PC-3 (cell line): ENCODE data around the gene GJA3. TPM values are rescaled to one million over a fixed set of nuclear protein-coding genes. Genes with fewer than 3 reads are reported as not detected.

Experiments
- ATAC-seq: fragments of 200-7000 bp; cut with Tn5 transposase; 2 replicates; pipeline ENCODE4 v1.9.1; 2020; ENCODE audit warnings: mild to moderate bottlenecking, moderate library complexity
- BruUV-seq: library from RNA; stranded (reverse); fragments of 400-500 nt; replicated peaks from 2 replicates; lab custom pipeline; 2021; lab: Mats Ljungman, UMichigan
- CTCF ChIA-PET: fragments of 300-600 bp; sonication (Branson Sonifier 250); formaldehyde crosslinking; loops from one replicate; lab custom pipeline; 2022; ENCODE audit warnings: antibody characterized with exemption; lab: Charles Lee
- POLR2A ChIA-PET: fragments of 300-600 bp; sonication (Branson Sonifier 250); formaldehyde crosslinking; loops from one replicate; lab custom pipeline; 2022; ENCODE audit warnings: antibody characterized with exemption; ENCODE audit not compliant: unreplicated experiment; lab: Charles Lee
- DNase-seq: peaks from one replicate; pipeline ENCODE4 v3.0.0-alpha.2; 2015
- H2AFZ ChIP-seq: fragments of 300-600 bp; sonication (generic); 2 replicates; pipeline ENCODE4 v1.6.0; 2016; ENCODE audit warnings: antibody characterized with exemption, low read length
- H3F3A ChIP-seq: fragments of 300-600 bp; sonication (generic); one replicate; pipeline ENCODE4 v1.6.0; 2017; ENCODE audit warnings: antibody characterized with exemption, low read length, control low read depth, mild to moderate bottlenecking; ENCODE audit not compliant: unreplicated experiment
- H3K27ac ChIP-seq: fragments of 300-600 bp; sonication (generic); 2 replicates; pipeline ENCODE4 v1.5.1; 2016; ENCODE audit warnings: mild to moderate bottlenecking, low read length
- H3K27me3 ChIP-seq: fragments of 300-600 bp; sonication (generic); 2 replicates; pipeline ENCODE4 v1.6.1; 2016; ENCODE audit warnings: low read length, mixed read lengths
- H3K36me3 ChIP-seq: fragments of 300-600 bp; sonication (generic); 2 replicates; pipeline ENCODE4 v1.6.1; 2016; ENCODE audit warnings: low read depth, mixed run types, low read length, mixed read lengths
- H3K4me1 ChIP-seq: fragments of 300-600 bp; sonication (generic); 2 replicates; pipeline ENCODE4 v1.5.1; 2016; ENCODE audit warnings: low read length; ENCODE audit not compliant: insufficient read depth
- H3K4me2 ChIP-seq: fragments of 300-600 bp; sonication (generic); 2 replicates; pipeline ENCODE4 v1.6.0; 2016; ENCODE audit warnings: low read length
- H3K4me3 ChIP-seq: fragments of 300-600 bp; sonication (generic); 2 replicates; pipeline ENCODE4 v1.5.1; 2016; ENCODE audit warnings: mild to moderate bottlenecking, low read length, mixed read lengths
- H3K79me2 ChIP-seq: fragments of 300-600 bp; sonication (generic); 2 replicates; pipeline ENCODE4 v1.6.1; 2017; ENCODE audit warnings: low read length, mixed read lengths
- H3K9ac ChIP-seq: fragments of 300-600 bp; sonication (generic); 2 replicates; pipeline ENCODE4 v1.6.0; 2016; ENCODE audit warnings: mild to moderate bottlenecking, low read length
- H3K9me2 ChIP-seq: fragments of 300-600 bp; sonication (generic); replicated peaks from 2 replicates; pipeline ENCODE4 v1.6.1; 2016; ENCODE audit warnings: mixed run types, low read length, mixed read lengths
- H3K9me3 ChIP-seq: fragments of 300-600 bp; sonication (generic); 2 replicates; pipeline ENCODE4 v1.6.1; 2016; ENCODE audit warnings: low read length, mixed read lengths
- H4K20me1 ChIP-seq: fragments of 300-600 bp; sonication (generic); 2 replicates; pipeline ENCODE4 v1.6.1; 2016; ENCODE audit warnings: low read length, mixed read lengths
- CTCF ChIP-seq: fragments of 300-600 bp; sonication (generic); conservative IDR thresholded peaks from 2 replicates; pipeline ENCODE4 v1.5.1; 2017; ENCODE audit warnings: antibody characterized with exemption, low read depth, mild to moderate bottlenecking, low read length
- EZH2 ChIP-seq: fragments of 300-600 bp; sonication (generic); IDR thresholded peaks from one replicate; pipeline ENCODE4 v1.6.1; 2017; ENCODE audit warnings: antibody characterized with exemption, mild to moderate bottlenecking, low read length; ENCODE audit not compliant: unreplicated experiment
- EZH2phosphoT487 ChIP-seq: fragments of 300-600 bp; sonication (generic); IDR thresholded peaks from 2 replicates; pipeline ENCODE4 v1.6.1; 2018; ENCODE audit warnings: mild to moderate bottlenecking, antibody characterized with exemption, low read length, borderline replicate concordance
- intact Hi-C: fragments of 100-400 bp; cut with micrococcal nuclease; formaldehyde crosslinking; loops from 2 replicates; pipeline ENCODE4 v1.9.0; 2023
- total RNA-seq: library from RNA; depleted of rRNA; stranded (reverse); fragments of >200 nt; gene quantifications from 2 replicates; pipeline ENCODE4 v1.2.3, GENCODE V29; 2014

The GJA3 gene
- total RNA-seq, 1 experiment from 2014 or later, result 0.55 TPM

- ChIA-PET CTCF (interaction anchor here (0.6 to 1.0 kb wide), 2 partner anchors 18 to 30 kb away, joined by 3 to 4 read pairs; no protein-coding TSS in a partner anchor), POLR2A (interaction anchor here (0.6 to 0.7 kb wide), 2 partner anchors 9 to 12 kb away, joined by 4 read pairs; no protein-coding TSS in a partner anchor)
- H3K4me3 ChIP-seq, result peak overlapping the region; percentile 77
- H4K20me1 ChIP-seq, result no peaks in the 10 kb centered on the region
- intact Hi-C loops, result no loop called here
- H3F3A ChIP-seq, result no peaks in the 10 kb centered on the region
- peak overlapping the region; percentile 93 for H3K4me2 ChIP-seq
- no peaks in the 10 kb centered on the region for H3K36me3 ChIP-seq
- TF ChIP-seq EZH2, result no peak
- ATAC-seq (no peak), DNase-seq (no peak)
- BruUV-seq, result no TSS peak
- no peak overlapping the region for H3K27ac ChIP-seq
- no peaks in the 10 kb centered on the region for H3K9me3 ChIP-seq
- no peaks in the 10 kb centered on the region for H3K27me3 ChIP-seq
- peak overlapping the region; percentile 91 for H2AFZ ChIP-seq
- H3K9ac ChIP-seq, result peak overlapping the region; percentile 83; the same call in 1 of the 2 replicates
- H3K9me2 ChIP-seq, result no peaks in the 10 kb centered on the region
- peaks cover 17% of the 10 kb centered on the region for H3K4me1 ChIP-seq
- H3K79me2 ChIP-seq, result no peaks in the 10 kb centered on the region
Measured at GRCh38 chr13:20129076-20129475, 31.8 kb downstream of the GJA3 start.

GRCh38 chr13:20128459-20128931 lies 32.4 kb downstream of the GJA3 start:
- DNase-seq, result peak; percentile 50

More at GRCh38 chr13:20128459-20128931, 32.4 kb downstream of the GJA3 start:
- TF ChIP-seq EZH2phosphoT487 (no peak), CTCF (peak; percentile 71)
- Histone ChIP-seq H3K9ac (peak overlapping the region; percentile 83), H3F3A (no peaks in the 10 kb centered on the region), H3K36me3 (no peaks in the 10 kb centered on the region), H3K27ac (peak overlapping the region; percentile 60; the same call in 1 of the 2 replicates), H3K9me3 (no peaks in the 10 kb centered on the region), H3K27me3 (no peaks in the 10 kb centered on the region), H3K4me1 (peaks cover 17% of the 10 kb centered on the region), H2AFZ (peak overlapping the region; percentile 91), H4K20me1 (no peaks in the 10 kb centered on the region), H3K4me2 (peak overlapping the region; percentile 93), H3K9me2 (no peaks in the 10 kb centered on the region), H3K79me2 (no peaks in the 10 kb centered on the region), H3K4me3 (peak overlapping the region; percentile 77)
- no TSS peak for BruUV-seq
- intact Hi-C loops, result loop anchor here (1.0 kb wide), 1 partner anchor 35 kb away; no protein-coding TSS in a partner anchor
- peak; percentile 63 for ATAC-seq
- ChIA-PET POLR2A (interaction anchor here (0.6 to 1.2 kb wide), 3 partner anchors 9 to 32 kb away, joined by 3 to 4 read pairs (median 4); no protein-coding TSS in a partner anchor), CTCF (interaction anchor here (0.6 to 1.6 kb wide), 5 partner anchors 12 to 47 kb away, joined by 3 to 4 read pairs (median 3); partner anchors contain the start of gene GJA3)
